ENCODE results near the gene NCOA1.

DNA sequence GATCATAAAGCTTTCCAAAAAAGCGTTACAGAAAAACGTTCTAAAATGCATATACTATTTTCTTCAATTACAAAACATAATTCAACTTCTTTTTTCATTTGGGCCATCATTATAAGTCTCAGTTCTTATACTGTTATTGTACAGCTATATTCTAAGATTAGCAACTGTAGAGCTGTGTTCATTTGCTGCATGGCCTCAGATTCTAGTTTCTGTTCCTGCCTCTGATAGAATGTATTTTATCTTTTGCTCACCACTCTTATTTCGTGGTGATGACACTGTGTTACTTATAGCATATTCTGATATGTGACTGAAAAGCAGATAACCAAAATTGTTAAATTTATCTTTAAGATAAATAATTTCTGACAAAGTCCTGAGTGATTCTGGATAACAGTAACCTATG is 234.9 kb downstream of the NCOA1 start:
- TF ChIP-seq POLR2A (IDR thresholded peaks at IDR 0.05; ENCODE audit: low read length), result no peak
- TF ChIP-seq GATA1 (IDR thresholded peaks at IDR 0.05; ENCODE audit: low read depth, low read length), result no peak
